GM19099 (cell line): ENCODE results near the gene BUD13.

ENCODE experiments used
- POLR2A ChIP-seq: IDR thresholded peaks from 3 replicates; pipeline ENCODE4 v1.6.1; 2011; ENCODE audit warnings: low read depth; ENCODE audit not compliant: insufficient read length; ENCODE audit errors: extremely low read depth

Gene BUD13, protein sequence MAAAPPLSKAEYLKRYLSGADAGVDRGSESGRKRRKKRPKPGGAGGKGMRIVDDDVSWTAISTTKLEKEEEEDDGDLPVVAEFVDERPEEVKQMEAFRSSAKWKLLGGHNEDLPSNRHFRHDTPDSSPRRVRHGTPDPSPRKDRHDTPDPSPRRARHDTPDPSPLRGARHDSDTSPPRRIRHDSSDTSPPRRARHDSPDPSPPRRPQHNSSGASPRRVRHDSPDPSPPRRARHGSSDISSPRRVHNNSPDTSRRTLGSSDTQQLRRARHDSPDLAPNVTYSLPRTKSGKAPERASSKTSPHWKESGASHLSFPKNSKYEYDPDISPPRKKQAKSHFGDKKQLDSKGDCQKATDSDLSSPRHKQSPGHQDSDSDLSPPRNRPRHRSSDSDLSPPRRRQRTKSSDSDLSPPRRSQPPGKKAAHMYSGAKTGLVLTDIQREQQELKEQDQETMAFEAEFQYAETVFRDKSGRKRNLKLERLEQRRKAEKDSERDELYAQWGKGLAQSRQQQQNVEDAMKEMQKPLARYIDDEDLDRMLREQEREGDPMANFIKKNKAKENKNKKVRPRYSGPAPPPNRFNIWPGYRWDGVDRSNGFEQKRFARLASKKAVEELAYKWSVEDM

DNA sequence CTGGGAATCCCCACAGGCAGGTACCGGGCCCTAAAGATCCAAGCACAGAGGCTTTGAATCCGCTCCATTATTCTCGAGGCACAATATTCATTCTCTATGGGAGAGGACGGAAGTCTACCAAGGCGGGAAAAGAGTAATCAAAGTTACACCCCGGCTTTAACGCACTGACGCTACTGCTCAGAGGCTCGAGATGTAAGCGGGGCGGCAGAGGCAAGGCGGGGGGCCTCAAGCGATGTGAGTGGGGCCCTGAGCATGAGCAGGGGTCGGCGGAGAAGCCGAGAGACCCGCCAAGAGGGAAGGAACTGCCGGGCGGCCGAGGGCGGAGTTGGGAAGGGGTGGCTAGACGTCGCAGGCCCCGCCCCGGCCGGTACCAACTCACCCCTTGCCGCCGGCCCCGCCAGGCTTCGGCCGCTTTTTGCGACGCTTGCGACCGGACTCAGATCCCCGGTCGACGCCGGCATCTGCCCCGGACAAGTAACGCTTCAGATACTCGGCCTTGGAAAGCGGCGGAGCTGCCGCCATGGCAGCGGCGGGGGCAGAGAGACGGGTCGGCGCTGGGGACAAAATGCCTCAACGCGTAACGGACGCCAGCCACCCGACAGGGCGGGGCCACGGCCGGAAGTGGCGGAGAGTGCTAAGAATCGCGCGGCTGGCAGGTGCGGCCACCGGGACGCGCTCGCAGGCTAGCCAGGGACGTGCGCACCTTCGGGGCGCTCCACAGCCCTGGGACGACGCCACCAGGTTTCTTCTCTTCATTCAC lies at the start of gene BUD13:
Gene BUD13, minus strand, starts transcription at position 545 of the 760 bp plus-strand sequence. Its CDS starts 23 bp downstream, at position 522.
- peak; percentile 85 for TF ChIP-seq POLR2A

DNA sequence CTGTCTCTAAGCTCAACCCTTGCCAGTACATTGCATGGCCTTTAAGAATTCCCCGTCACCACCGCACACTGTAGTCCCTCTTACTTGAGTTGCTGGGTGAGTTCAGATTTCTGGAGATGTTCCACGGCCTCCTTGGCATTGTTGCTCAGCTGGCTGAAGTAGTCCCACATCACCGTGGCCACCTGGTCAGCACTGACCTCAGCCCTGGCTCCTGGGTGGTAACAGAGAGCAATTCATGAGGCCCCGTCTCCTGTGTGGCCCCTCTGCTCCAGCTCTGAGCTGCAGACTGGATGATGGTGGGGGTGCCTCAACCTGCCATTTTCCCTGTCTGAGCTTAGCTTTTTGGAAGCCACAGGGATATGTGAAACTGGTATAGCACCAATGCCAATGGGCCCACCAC lies 49.8 kb upstream of the BUD13 start:
- no peak for TF ChIP-seq POLR2A

DNA sequence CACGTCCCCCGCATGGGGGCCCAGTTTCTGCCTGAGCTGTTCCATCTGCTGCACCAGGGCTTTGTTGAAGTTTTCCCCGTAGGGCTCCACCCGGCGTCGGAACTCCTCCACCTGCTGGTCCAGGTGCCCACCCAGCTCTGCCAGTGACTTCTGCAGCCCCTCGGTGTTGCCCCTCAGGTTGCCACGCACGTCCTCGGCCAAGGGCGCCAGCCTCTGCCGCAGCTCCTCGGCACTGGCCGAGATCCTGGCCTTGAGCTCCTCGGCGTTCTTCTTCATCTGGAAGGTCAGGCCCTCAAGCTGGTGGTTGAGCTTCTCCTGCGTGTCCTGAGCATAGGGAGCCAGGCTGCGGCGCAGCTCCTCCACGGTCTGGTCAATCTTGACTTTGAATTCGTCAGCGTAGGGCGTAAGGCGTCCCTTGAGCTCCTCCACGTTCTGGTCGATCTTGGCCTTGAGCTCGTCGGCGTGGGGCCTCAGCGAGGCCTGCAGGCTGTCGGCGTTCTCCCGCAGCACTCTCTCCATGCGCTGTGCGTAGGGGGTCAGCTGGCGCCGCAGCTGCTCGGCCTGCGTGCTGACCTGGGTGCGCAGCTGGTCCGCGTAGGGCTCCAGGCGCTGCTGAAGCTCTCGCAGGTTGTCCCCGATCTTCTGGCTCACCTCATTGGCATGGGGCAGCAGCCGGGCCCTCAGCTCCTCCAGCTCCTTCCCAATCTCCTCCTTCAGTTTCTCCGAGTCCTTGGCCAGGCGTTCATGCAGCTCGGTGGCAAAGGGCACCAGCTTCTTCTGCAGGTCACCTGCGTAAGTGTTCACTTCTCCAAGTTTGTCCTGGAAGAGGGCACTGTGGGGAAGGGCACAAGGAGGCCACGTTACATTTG lies 48.5 kb upstream of the BUD13 start:
- no peak for TF ChIP-seq POLR2A

DNA sequence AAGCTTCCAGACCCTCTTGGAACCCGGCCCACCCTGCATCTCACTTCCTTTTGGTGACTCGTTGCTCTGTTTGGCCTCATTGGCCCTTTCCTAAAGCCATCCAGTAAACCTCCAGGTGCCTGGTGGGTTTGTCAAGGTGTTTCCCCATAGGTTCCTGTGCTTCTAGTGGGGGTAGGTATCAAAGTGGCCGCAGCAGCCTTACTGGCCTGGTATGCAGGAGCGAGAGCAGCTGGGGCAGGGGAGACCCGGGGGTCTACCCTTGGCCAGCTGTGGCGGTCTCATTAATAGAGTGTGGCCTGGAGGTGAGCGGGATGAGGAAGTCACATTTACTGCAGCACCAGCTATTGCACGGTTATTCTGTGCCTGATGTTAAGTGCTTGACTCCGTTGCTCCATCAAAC lies 46.3 kb upstream of the BUD13 start:
- no peak for TF ChIP-seq POLR2A

GRCh38 chr11:116814502-116814901 lies 41.7 kb upstream of the BUD13 start:
- TF ChIP-seq POLR2A: no peak

GRCh38 chr11:116813781-116814471 lies 41.1 kb upstream of the BUD13 start:
- TF ChIP-seq POLR2A: no peak

- TF ChIP-seq POLR2A: no peak
Measured at GRCh38 chr11:116813170-116813569, 40.4 kb upstream of the BUD13 start.

DNA sequence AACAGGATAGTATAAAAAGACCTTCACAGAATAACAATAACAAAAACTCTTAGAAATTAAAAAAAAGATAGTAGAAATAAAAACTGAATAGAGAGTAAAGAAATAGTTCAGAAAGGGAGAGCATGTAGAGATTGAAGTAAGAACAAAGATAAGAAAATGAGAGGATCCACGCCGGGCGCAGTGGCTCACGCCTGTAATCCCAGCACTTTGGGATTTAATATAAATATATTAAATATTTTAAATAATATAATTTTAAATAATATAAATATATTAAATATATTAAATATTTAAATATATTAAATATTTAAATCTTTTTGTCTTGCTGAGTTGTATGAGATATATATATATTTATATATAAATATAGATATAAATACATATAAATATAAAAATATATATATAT lies 39.3 kb upstream of the BUD13 start:
- no peak for TF ChIP-seq POLR2A

DNA sequence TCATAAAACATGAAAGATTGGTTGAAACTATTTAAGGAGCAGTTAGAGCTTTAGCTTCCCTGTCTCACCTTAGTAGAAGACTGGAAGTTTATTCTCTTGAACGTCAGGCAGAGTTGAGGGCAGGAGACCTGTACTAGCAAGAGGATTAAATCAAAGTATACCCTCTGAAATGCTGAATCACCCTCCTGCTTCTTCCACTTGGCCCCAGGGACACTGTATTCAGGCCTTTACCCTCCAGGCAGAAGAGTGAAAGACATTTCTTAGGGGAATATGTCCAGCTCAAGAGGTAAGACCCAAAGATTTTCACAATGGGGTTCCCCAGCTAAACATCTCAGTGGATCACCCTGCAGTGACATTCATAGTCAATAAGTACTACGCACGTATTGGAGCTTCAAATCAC lies 38.4 kb upstream of the BUD13 start:
- TF ChIP-seq POLR2A: no peak

DNA sequence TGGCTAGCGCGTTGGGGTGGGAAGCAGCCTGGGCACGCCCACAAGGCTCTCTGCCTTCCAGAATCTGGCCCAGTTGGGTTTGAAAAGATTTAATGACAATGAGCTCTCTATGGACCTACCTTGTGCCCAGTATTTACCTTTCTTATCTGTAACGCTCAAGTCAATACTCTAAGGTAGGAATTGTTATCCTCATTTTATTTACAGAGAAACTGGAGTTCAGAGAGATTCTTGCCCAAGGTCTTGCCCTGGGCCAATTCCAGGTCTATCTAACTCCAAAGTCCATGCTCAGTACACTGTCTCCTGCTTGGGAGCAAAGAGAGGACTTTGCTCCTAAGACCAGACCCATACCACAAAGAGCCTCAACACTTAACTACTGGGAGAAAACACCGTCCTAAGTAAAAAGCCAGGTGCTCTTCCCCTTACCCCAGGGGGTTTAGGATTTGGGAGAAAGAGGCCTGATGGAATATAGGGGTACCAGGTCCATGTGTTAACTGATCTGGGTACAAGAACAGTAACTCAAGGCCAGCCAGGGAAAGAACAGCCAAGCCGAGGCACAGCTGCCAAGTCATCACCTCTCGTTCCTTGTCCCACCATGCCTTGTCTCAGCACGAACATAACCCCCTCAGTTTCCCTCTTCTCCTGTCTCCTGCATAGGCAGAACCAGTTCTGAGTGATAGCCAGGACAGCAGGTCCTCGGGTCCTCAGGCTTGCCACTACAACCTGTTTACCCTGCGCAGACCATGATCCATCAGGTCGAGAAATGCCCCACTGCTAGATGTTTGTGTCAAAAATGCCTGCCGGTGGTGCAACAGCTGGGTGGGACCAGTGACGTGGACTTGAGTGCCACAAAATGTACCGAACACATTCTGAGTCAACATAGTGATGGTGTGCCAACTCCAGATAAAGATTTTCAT lies 35.7 kb upstream of the BUD13 start:
- no peak for TF ChIP-seq POLR2A

GRCh38 chr11:116807601-116808261 lies 34.9 kb upstream of the BUD13 start:
- TF ChIP-seq POLR2A: no peak

DNA sequence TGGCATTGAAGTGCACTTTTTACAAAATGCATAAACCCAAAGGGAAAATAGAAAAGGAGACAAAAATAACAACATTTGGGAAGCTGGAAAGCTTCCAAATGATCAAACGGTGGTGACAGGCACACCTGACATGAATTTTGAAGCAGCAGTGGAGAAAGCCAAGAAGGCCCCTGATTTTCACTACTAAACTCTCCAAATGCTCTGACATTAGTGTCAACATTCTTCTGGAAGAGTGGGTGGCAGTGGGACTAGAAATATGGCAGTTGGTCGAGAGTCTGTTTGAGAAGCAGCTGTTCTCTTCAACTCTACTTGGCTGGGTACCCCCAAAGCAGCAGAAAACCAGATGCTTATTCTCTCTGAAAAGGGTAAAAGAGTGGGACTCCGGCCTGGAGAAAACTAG lies 31.2 kb upstream of the BUD13 start:
- TF ChIP-seq POLR2A: no peak

DNA sequence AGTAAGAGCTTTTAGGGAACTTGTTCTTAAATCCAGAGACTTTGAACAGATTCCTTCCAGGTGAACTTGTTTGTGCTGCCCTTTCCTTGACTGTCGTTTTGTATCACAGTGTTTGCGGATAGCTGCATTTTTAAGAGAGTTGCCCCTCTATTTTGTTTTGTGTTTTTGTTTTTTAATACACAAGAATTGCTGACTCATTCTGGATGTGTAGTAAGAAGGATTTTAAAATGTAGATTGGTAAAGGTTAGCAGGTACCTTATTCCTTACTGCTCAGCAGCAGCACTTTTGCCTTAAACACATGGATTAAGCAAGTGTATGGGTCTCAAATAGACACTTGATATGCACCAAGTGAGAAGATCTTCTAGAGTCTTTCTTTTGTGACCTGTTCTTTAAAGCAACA lies 27.8 kb upstream of the BUD13 start:
- TF ChIP-seq POLR2A: no peak
